HG03064 (cell line): ENCODE measurements around the gene RASA2.
"Not testable (repeated sequence)": the region's sequence is repeated elsewhere in the genome, so short reads cannot be mapped to it uniquely, and the experiment has no call there.

Source experiments
- ATAC-seq: cut with Tn5 transposase; IDR thresholded peaks from one replicate; pipeline ENCODE4 v1.9.1; 2021; ENCODE audit warnings: low read depth; ENCODE audit not compliant: unreplicated experiment

The RASA2 gene

DNA sequence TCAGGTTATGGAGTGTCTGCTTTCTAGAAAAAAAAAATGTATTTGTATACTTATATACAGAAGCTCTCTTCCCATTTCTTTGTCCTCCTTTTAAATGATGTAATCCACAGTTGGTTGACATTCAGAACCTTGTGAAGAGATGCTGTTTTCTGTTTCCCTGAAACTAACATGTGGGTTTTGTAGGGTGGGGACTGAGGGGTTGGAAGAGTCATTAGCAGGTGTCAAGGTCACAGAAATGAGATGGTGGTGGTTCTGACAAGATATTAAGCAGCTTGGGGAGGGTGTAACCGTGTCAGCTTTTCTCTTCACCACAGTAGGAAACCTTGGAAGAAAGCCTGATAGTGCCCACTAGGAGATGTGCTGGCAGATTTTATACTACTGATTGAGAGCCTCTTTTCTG lies 2.4 kb downstream of the RASA2 start:
- no peak for ATAC-seq

GRCh38 chr3:141491081-141491480 lies 4.3 kb downstream of the RASA2 start:
- no peak for ATAC-seq

GRCh38 chr3:141491929-141492328 lies 5.1 kb downstream of the RASA2 start:
- ATAC-seq: no peak

- no peak for ATAC-seq
These were observed 6.4 kb downstream of the RASA2 start for GRCh38 chr3:141493184-141493583.

DNA sequence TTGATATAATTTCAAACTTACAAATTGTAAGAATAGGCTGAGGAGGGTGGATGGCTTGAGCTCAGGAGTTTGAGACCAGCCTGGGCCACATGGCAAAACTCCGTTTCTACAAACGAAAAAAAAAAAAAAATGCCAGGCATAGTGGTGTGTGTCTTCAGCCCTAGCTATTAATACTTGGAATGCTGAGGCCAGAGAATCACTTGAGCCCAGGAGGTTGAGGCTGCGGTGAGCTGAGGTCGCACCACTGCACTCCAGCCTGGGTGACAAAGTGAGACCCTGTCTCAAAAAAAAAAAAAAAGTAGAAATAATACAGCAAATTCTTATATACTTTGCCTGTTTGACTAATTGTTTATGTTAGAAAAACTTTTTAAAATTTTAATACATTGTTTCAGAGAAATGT lies 10.8 kb downstream of the RASA2 start:
- not testable (repeated sequence) for ATAC-seq

GRCh38 chr3:141498598-141499223 lies 11.9 kb downstream of the RASA2 start:
- ATAC-seq: peak; percentile 88

- ATAC-seq: no peak
These were observed 12.5 kb downstream of the RASA2 start for GRCh38 chr3:141499284-141499683.

- no peak for ATAC-seq
These were observed 13.1 kb downstream of the RASA2 start for GRCh38 chr3:141499965-141500364.

- ATAC-seq: no peak
These were observed 13.6 kb downstream of the RASA2 start for GRCh38 chr3:141500397-141500796.

DNA sequence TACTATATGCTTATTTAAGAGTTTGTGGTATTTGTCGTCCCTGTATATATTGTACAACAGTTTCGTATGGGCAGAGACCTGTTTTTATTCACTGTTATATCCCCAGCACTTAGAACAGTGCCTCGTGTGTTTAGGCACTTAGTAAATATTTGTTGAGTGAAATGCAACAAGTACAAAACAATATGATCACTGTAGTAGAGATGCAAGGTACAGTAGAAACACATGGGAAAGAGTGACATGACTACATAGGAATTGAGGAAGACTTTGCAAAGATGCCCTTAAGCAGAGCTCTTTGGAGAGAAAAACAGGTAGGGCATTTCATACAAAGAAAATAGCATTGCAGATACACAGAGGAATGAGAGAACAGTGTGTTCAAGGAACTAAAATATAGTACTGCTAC lies 18.3 kb downstream of the RASA2 start:
- ATAC-seq: no peak

- ATAC-seq: no peak
These were observed 19.2 kb downstream of the RASA2 start for GRCh38 chr3:141506071-141506470.

GRCh38 chr3:141507392-141508066 lies 20.7 kb downstream of the RASA2 start:
- no peak for ATAC-seq

- ATAC-seq: no peak
These were observed 21.2 kb downstream of the RASA2 start for GRCh38 chr3:141508067-141508436.

- ATAC-seq: no peak
These were observed 24.5 kb downstream of the RASA2 start for GRCh38 chr3:141511361-141511760.

DNA sequence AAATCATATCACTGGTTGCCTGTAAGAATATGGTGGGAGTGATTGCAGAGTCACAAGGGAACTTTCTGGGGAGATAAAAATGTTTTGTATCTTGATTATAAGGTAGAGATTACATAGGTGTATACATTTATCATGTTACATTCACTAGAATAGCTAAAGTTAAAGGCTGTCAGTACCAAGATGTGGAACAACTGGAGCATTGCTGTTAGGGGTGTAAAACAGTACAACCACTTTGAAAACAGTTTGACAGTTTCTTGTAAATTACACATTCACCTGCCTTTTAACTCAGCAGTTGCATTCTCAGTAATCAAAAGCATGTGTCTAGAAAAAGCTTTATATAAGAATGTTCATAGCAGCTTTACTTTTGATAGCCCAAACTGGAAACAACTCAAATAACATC lies 27.6 kb downstream of the RASA2 start:
- ATAC-seq: no peak

DNA sequence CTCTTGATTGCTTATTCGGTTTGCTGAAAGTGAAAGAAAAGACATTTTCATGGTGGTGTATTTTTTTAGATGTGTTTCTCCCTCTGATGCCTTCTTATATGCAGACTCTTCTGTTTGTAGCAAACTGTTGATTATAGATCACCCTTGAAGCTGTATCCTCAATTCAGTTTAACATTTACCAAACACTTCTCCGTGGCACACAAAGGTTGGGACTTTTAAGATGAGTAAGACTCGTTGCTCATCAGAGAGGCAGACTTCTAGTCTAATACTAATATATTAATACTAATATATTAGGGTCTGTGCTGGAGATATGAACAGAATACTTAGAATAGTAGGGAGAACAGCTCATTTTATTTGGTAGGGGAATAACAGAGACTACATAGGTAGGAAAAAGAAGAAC lies 32.8 kb downstream of the RASA2 start:
- no peak for ATAC-seq

- ATAC-seq: no peak
These were observed 35.0 kb downstream of the RASA2 start for GRCh38 chr3:141521781-141522180.

GRCh38 chr3:141523615-141524375 lies 37.0 kb downstream of the RASA2 start:
- no peak for ATAC-seq

GRCh38 chr3:141524988-141525387 lies 38.2 kb downstream of the RASA2 start:
- ATAC-seq: no peak

GRCh38 chr3:141525814-141526213 lies 39.0 kb downstream of the RASA2 start:
- no peak for ATAC-seq

DNA sequence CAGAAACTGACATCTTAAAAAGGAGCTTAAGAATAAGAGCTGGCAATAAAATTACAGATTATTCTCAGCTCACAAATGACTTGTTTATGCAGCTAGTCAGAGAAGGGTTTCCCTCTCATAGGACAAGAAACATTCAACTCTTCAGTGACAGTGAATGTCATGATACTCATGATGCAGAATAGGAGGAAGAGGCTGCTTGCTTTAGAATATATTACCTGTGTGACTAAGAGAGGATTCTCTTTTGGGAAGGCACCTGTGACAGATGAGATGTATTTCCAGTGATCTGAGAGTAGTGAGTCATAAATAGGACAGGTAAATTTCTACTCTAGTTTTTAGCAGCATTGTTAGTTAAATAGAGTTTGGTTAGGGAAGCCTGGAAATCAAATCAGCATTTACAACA lies 39.9 kb downstream of the RASA2 start:
- ATAC-seq: no peak

GRCh38 chr3:141528800-141529199 lies 42.0 kb downstream of the RASA2 start:
- no peak for ATAC-seq
